Fibroblast of mammary gland (primary cell): ENCODE measurements around the gene PRKN.
"Not testable (repeated sequence)": the region's sequence is repeated elsewhere in the genome, so short reads cannot be mapped to it uniquely, and the experiment has no call there.

ENCODE experiments used
- DNase-seq: peaks from one replicate; pipeline ENCODE4 v3.0.0-alpha.2; 2010; ENCODE audit warnings: low read depth
- H3K4me3 ChIP-seq: 2 replicates; pipeline ENCODE4 v1.5.1; 2011; ENCODE audit warnings: low read depth, mild to moderate bottlenecking, low read length, moderate library complexity; ENCODE audit not compliant: control insufficient read depth
- TF ChIP-seq, protein P1 (sequence below): conservative IDR thresholded peaks from 2 replicates; pipeline ENCODE4 v1.5.1; 2011; ENCODE audit warnings: low read depth, low read length, inconsistent platforms; ENCODE audit not compliant: control insufficient read depth, insufficient read depth

The PRKN gene

DNA sequence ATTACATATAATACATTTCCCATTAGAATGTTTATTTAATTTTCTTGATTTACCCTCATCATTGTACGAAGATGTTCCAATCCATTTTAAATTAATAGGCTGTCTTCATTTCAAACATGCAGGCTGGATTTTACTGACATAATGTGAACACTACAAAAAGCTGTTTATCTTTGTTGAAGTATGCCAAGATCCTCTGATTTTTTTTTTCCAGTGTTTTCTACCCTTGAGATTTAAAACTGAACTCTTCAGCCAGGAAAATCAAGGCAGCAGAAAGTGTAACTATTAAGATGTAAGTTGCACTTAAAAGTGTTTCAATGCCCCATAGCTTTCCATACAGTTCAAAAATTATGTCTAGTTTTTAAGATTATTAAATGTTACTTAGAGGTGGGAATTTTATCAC lies 43.5 kb downstream of the PRKN start:
- H3K4me3 ChIP-seq = no peak overlapping the region
- DNase-seq = no peak
- TF ChIP-seq, protein P1, sequence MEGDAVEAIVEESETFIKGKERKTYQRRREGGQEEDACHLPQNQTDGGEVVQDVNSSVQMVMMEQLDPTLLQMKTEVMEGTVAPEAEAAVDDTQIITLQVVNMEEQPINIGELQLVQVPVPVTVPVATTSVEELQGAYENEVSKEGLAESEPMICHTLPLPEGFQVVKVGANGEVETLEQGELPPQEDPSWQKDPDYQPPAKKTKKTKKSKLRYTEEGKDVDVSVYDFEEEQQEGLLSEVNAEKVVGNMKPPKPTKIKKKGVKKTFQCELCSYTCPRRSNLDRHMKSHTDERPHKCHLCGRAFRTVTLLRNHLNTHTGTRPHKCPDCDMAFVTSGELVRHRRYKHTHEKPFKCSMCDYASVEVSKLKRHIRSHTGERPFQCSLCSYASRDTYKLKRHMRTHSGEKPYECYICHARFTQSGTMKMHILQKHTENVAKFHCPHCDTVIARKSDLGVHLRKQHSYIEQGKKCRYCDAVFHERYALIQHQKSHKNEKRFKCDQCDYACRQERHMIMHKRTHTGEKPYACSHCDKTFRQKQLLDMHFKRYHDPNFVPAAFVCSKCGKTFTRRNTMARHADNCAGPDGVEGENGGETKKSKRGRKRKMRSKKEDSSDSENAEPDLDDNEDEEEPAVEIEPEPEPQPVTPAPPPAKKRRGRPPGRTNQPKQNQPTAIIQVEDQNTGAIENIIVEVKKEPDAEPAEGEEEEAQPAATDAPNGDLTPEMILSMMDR = no peak

DNA sequence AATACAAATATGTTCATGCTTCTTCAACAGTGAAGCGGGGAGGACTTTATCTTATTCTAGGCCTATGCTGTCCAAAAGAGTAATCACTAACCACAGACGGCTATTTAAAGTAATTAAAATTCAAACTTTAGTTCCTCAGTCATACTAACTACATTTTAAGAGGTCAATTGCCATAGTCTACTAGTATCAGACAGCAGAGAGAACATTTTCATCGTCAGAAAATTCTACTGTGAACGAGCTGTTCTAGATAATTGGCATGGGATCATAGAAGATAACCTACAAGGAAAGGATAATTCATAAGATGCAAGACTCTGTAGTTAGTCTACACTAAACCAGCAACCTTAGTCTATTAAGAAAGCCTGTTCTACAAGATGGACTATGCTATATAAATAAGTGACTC lies 44.4 kb downstream of the PRKN start:
- DNase-seq = peak; percentile 8
- TF ChIP-seq, protein P1 = no peak
- H3K4me3 ChIP-seq = no peak overlapping the region

DNA sequence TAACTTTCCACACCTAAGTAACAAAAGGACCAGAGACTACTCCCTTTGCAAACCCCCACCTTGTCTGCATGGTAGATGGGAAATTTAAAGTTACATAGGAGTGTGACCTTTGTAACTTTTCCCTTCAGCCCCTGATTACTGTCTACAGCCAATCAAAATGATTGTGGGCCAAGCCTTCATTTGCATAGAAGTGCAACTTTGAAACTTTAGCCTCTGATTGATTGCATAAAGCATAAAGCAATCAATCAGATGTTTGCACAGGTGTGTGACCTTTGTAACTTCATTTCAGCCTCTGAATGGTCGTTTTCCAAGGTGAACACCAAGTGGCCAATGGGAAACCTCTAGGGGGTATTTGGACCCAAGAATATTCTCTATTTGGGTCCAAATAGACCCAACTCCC lies 46.1 kb downstream of the PRKN start:
- TF ChIP-seq, protein P1 = no peak
- H3K4me3 ChIP-seq = no peak overlapping the region
- DNase-seq = no peak

DNA sequence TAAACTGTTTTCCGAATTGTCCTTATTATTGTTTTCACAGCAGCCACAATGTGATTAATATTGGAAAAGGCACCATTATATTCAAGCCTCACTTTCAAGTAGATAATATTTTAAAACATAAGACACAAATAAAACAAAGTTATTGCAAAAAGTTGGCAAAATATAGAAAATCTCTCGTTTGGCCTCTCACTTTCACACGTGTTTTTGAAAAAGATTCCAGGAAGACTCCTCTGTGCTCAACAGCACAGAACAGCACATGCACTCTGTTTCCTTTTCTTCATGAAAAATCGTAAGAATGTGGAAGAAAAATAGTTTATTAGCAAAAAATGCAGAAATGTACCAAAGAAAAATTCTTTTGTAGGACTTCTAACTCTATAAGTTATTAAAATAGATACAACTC lies 46.7 kb downstream of the PRKN start:
- TF ChIP-seq, protein P1 = no peak
- H3K4me3 ChIP-seq = no peak overlapping the region
- no peak for DNase-seq

DNA sequence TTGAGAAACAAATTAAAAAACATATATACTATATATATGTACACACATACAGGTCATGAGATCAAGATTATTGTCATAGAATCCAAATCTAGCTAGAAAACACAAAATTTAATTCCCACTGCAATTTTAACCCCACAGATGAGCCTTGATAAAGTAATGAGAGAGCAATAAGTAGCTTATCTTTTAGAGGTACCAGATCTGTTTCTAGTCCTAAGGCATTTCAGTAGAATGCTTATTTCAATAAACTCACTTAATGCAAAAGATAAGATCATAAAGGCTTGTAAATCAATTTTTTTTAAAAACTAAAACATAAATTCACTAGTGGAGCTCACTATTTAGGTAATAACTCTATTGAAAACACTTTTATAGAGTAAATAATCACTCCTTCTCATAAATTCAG lies 47.2 kb downstream of the PRKN start:
- no peak overlapping the region for H3K4me3 ChIP-seq
- no peak for DNase-seq
- TF ChIP-seq, protein P1 = no peak

DNA sequence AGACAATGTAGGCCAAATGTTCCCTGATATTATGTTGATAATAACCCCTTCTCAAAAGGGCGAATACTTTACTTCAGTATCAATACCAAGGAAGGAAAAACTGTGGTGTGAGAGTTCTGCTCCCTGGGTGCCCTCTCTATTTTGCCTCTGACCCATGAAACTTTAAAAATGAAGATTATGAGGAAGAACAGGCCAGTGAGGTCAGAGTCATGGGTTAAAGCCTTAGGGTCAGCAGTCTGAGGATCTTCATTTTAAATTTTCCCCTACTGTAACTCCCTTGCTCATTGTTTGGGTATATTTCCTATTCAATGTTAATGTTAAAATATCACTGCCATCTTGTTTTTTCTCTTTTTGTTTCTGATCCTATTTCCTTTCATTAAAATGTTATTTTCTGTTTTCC lies 47.9 kb downstream of the PRKN start:
- H3K4me3 ChIP-seq = no peak overlapping the region
- TF ChIP-seq, protein P1 = no peak
- DNase-seq = no peak

DNA sequence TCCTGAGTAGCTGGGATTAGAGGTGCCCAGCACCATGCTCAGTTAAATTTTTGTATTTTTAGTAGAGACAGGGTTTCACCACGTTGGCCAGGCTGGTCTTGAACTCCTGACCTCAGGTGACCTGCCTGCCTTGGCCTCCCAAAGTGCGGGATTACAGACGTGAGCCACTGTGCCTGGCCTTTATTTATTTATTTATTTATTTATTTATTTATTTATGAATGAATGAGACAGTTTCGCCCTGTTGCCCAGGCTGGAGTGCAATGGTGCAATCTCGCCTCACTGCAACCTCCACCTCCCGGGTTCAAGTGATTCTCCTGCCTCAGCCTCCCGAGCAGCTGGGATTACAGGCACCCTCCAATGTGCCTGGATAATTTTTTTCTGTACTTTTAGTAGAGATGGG lies 48.7 kb downstream of the PRKN start:
- not testable (repeated sequence) for DNase-seq, H3K4me3 ChIP-seq
